ENCODE measurements around the gene CTSA. TPM values are rescaled to one million over a fixed set of nuclear protein-coding genes. Genes with fewer than 3 reads are reported as not detected.
A peak's percentile ranks its signal among the peaks of the same experiment; 100 is the strongest.

The CTSA gene
- total and polyA plus RNA-seq, 9 of the 15 experiments (the other 6 are each of a cell fraction or from before 2014, with no cell fraction given) = 8.8 to 61.7 (median 28.3) TPM

GRCh38 chr20:45933266-45934045, 42.3 kb downstream of the CTSA start (continued):
- TF ChIP-seq ZNF609 (CRISPR knock-in tag; IDR thresholded peaks at IDR 0.05; ENCODE audit: borderline replicate concordance) = no peak
- TF ChIP-seq CEBPG (CRISPR knock-in tag; IDR thresholded peaks at IDR 0.05) = peak; percentile 35; the same call in 1 of the 2 replicates
- TF ChIP-seq CEBPG (tag; conservative IDR thresholded peaks at IDR 0.05 in 1 of 2, IDR thresholded peaks at IDR 0.05 in 1 of 2) = no peak
- TF ChIP-seq RBFOX2 (IDR thresholded peaks at IDR 0.05; ENCODE audit: low read depth, low read length) = no peak
- TF ChIP-seq ZNF274 (IDR thresholded peaks at IDR 0.05; ENCODE audit: borderline replicate concordance, low read depth, low read length) = no peak
- peak; percentile 12; the same call in 1 of the 2 replicates for TF ChIP-seq ATF7 (IDR thresholded peaks at IDR 0.05)
- TF ChIP-seq THRB (CRISPR knock-in tag; conservative IDR thresholded peaks at IDR 0.05) = 0 out of 2 replicates have a peak, but pooled peaks have one; percentile 4
- peak; percentile 40 for TF ChIP-seq PRDM10 (IDR thresholded peaks at IDR 0.05; ENCODE audit: partially characterized antibody)
- peak; percentile 50 to 60 (median 54); a peak in 5 of 6 replicates for TF ChIP-seq CTCF (IDR thresholded peaks at IDR 0.05 in 2 of 3, conservative IDR thresholded peaks at IDR 0.05 in 1 of 3; ENCODE audit: insufficient read depth in 2 of 3, low read depth in 1 of 3, low read length in 3 of 3)
- no peak for TF ChIP-seq ZBTB2 (IDR thresholded peaks at IDR 0.05)
- no peak for TF ChIP-seq KLF13 (tag; IDR thresholded peaks at IDR 0.05; ENCODE audit: borderline replicate concordance, low read depth)

Measured in K562 (cell line).